Rectal smooth muscle tissue (tissue), 1 donor: ENCODE measurements around the gene PTAFR.

Source experiments
- H3K27ac ChIP-seq: one replicate; pipeline ENCODE4 v1.7.0; 2013; ENCODE audit warnings: low read depth, low read length, inconsistent platforms
- H3K27me3 ChIP-seq: one replicate; pipeline ENCODE4 v1.7.0; 2013; ENCODE audit warnings: low read length; ENCODE audit not compliant: control insufficient read depth, insufficient read depth
- H3K36me3 ChIP-seq: one replicate; pipeline ENCODE4 v1.7.0; 2013; ENCODE audit warnings: low read length; ENCODE audit not compliant: control insufficient read depth, insufficient read depth
- H3K4me1 ChIP-seq: one replicate; pipeline ENCODE4 v1.7.0; 2013; ENCODE audit warnings: low read length; ENCODE audit not compliant: control insufficient read depth, insufficient read depth
- H3K4me3 ChIP-seq: one replicate; pipeline ENCODE4 v1.7.0; 2013; ENCODE audit warnings: low read length
- H3K9ac ChIP-seq: one replicate; pipeline ENCODE4 v1.7.0; 2013; ENCODE audit warnings: low read length

The PTAFR gene

DNA sequence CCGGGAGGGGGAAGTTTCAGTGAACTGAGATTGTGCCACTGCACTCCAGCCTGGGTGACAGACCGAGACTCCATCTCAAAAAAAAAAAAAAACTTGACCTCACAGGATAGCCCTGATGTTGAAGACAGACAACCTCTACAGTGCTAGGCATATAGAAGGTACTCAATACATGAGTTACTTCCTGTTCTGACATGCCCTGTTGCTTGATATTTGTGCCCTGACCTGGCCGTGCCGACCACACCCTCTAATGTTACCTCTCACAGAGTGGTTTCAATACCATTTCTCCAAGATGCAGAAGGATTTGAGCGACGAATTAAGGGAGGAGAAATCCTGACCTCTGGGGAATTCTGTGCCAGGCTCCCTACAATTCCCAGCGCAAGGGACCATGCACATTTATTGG is 5.2 kb downstream of the PTAFR start:
- Histone ChIP-seq H3K9ac (no peak overlapping the region), H3K4me3 (no peak overlapping the region), H3K27ac (no peak overlapping the region), H3K4me1 (no peaks in the 10 kb centered on the region), H3K27me3 (no peaks in the 10 kb centered on the region), H3K36me3 (no peaks in the 10 kb centered on the region)

DNA sequence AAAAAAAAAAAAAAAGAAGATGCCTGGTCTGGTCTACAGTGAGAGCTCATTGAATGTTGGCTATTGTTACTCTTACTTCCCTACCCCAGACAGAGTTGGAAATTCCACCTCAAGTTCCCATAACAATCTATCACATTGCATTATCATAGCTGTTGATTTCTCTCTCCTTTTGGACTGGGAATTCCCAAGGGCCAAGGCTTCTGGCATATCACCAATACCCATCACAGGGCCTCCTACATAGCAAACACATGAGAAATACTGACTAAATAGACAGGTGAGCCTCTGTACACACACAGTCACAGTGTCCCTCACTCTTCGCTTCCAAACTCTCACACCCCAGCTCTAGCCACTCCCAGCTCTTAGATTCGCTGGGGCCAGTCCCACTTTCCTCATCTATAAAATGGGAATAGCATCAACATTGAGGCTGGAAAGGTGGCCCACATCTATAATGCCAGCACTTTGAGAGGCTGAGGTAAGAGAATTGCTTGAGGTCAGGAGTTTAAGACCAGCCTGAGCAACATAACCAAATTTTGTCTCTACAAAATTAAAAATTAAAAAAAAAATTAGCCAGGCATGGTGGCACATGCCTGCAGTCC is 6.4 kb downstream of the PTAFR start:
- no peak overlapping the region for H3K27ac ChIP-seq
- no peaks in the 10 kb centered on the region for H3K36me3 ChIP-seq
- H3K27me3 ChIP-seq: no peaks in the 10 kb centered on the region
- H3K4me1 ChIP-seq: no peaks in the 10 kb centered on the region
- H3K9ac ChIP-seq: no peak overlapping the region
- H3K4me3 ChIP-seq: no peak overlapping the region

DNA sequence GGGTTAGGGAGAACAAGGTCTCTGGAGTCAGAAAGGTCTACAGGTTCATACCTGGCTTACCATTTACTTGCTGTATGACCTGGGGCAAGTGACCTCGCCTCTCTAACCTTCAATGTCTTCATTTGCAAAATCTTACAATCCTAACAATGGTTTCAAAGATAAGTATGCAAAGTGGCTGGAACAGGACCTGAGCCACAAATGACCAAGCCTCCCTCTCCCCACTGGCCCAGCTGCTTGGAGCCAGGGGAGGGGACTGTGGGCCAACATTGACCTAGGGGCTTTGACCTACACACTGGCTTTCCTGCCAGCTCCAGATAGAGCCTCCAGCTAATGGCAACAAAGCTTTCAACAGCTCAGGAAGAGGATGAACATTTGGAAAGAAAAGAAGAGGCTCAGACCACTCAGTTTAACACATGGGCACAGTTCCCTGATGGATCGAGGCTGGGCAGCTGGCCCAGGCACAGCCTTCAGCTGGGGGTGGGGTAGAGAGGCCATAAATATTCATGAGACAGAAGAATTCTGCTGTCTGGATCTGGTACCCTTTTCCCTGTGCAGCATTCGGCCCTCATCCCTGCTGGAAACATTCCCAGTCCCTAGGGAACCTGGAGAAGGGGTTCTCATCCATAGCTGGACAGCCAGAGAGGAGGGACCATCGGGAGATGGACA is 12.9 kb downstream of the PTAFR start:
- Histone ChIP-seq H3K27ac (no peak overlapping the region), H3K36me3 (no peaks in the 10 kb centered on the region), H3K4me3 (no peak overlapping the region), H3K27me3 (no peaks in the 10 kb centered on the region), H3K4me1 (no peaks in the 10 kb centered on the region), H3K9ac (no peak overlapping the region)

DNA sequence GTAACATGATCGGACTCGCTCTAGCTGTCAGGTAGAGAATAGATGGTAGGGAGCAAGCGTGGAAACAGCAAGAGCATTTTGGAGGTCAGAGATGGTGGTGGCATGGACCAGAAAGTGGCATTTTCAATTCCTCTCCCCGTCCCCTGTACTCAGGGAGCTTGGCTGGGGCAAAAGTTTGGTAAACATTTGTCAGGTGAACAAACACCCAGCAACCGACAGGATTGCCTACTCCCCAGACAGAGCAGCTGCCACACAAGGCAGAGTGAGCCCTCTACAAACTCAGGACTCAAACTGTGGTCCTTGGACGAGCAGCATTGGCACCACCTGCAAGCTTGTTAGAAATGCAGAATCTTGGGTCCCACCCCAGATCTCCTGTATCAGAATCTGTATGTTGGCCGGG is 14.3 kb downstream of the PTAFR start:
- no peaks in the 10 kb centered on the region for H3K4me1 ChIP-seq
- no peaks in the 10 kb centered on the region for H3K36me3 ChIP-seq
- H3K4me3 ChIP-seq: no peak overlapping the region
- no peaks in the 10 kb centered on the region for H3K27me3 ChIP-seq
- H3K27ac ChIP-seq: no peak overlapping the region
- no peak overlapping the region for H3K9ac ChIP-seq

DNA sequence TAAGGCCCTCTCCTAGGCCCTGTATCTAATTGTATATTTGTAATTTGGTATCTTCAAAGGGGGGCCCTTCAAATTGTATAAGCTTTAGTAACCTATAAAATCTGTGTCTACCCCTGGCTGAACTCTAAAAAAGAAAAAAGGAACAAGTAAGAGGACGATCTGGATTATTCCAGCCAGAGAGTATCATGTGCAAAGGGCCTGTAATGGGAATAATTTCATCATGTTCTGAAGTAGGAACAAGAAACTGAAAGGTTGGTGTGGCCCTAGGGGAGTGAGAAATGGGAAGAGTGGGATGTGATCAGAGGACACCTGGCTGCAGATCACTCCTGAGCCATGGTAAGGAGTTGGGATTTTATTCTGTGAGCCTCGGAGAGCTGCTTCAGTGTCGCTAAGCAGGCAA is 14.7 kb downstream of the PTAFR start:
- Histone ChIP-seq H3K27ac (no peak overlapping the region), H3K9ac (no peak overlapping the region), H3K36me3 (no peaks in the 10 kb centered on the region), H3K4me3 (no peak overlapping the region), H3K27me3 (no peaks in the 10 kb centered on the region), H3K4me1 (no peaks in the 10 kb centered on the region)

DNA sequence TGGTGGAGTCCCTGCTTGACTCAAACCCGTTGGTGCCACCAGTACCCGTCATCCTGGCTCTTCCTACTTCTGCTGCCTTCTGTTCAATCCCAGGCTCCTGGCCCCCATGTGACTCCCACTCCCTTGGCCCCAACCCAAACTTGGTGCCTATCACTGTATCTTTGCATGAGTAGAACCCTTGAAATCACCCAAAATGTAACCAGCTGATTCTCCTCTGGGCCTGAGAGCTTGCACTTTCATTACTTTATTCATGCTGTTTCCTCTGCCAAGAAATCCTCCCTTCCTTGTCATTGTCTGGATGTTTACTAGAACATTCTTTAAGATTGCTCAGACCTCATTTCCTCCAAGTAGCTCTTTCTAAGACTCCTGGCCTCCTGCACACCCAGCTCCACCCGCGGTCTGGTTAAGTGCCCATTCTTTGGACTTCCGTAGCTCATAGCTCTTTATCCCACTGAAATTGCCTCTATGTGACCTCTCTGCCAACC is 15.7 kb downstream of the PTAFR start:
- Histone ChIP-seq H3K9ac (no peak overlapping the region), H3K27ac (no peak overlapping the region)

DNA sequence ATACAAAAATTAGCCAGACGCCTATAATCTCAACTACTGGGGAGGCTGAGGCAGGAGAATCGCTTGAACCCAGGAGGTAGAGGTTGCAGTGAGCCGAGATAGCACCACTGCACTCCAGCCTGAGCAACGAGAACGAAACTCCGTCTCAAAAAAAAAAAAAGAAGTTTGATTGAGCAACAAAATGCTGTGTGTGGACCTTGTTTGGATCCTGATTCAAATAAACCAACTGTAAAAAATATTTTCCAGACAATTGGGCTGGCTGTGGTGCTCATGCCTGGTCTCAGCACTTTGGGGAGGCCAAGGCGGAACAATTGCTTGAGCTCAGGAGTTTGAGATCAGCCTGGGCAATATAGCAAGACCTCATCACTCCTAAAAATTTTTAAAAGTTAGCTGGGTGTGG is 16.8 kb downstream of the PTAFR start:
- H3K4me3 ChIP-seq: no peak overlapping the region
- no peaks in the 10 kb centered on the region for H3K36me3 ChIP-seq
- no peaks in the 10 kb centered on the region for H3K4me1 ChIP-seq
- H3K27me3 ChIP-seq: no peaks in the 10 kb centered on the region
- no peak overlapping the region for H3K9ac ChIP-seq
- H3K27ac ChIP-seq: no peak overlapping the region

More for the DNA sequence above, 15.7 kb downstream of the PTAFR start:
- Histone ChIP-seq H3K27me3 (no peaks in the 10 kb centered on the region), H3K4me3 (no peak overlapping the region), H3K4me1 (no peaks in the 10 kb centered on the region), H3K36me3 (no peaks in the 10 kb centered on the region)

DNA sequence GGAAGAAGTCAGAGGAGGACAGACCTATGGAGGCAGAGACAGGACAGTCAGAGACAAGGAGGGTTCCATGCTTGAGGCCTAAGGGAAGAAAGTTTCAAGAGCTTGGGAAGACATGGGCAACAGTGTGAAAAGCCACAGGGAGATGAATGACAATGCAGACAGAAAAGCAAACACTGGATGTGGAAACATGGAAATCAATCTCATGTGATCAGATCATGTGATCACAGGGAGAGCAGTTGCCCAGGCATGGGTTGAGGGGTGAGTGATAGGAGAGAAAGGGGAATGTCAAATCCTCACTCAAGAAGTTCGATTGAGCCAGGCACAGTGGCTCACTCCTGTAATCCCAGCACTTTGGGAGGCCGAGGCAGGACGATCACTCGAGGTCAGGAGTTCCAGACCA is 17.2 kb downstream of the PTAFR start:
- Histone ChIP-seq H3K36me3 (no peaks in the 10 kb centered on the region), H3K9ac (no peak overlapping the region), H3K27ac (no peak overlapping the region), H3K4me3 (no peak overlapping the region), H3K27me3 (no peaks in the 10 kb centered on the region), H3K4me1 (no peaks in the 10 kb centered on the region)

DNA sequence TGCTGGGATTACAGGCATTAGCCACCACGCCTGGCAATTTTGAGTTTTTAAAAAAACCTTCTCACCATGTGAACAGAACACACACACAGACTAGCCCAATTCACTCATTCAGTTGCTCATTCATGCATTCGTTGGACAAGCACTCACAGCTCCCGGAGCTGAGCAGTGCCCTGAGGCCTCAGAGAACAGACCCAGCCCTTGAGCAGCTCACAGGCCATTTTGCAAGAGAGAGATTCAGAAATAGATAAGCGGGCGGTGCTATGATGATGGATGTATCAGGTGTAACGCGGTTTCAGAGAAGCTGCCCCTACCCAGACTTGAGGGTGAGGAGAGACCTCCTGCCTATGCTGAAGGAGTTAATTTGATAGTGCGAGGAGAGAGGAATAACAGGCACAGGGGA is 18.6 kb downstream of the PTAFR start:
- Histone ChIP-seq H3K36me3 (no peaks in the 10 kb centered on the region), H3K27me3 (no peaks in the 10 kb centered on the region), H3K27ac (no peak overlapping the region), H3K9ac (no peak overlapping the region), H3K4me3 (no peak overlapping the region), H3K4me1 (no peaks in the 10 kb centered on the region)

DNA sequence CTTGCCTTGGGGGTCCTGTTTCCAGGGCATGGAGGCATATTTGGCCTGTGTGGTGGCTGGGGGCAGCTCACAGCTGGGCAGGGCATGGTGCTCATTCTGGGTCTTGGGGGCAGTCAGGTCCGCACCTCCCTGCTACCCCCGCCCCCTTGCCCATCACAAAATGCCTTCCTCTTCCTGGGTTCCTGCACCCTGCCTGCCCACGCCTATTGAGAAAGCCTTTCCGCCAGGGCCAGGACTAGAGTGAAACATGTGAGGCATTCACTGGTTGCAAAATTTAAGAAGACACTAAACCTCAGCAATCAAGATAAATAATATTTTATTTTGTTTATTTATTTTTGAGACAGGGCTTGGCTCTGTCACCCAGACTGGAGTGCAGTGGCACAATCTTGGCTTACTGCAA is 19.7 kb downstream of the PTAFR start:
- Histone ChIP-seq H3K4me1 (no peaks in the 10 kb centered on the region), H3K9ac (no peak overlapping the region), H3K27me3 (no peaks in the 10 kb centered on the region), H3K27ac (no peak overlapping the region), H3K36me3 (no peaks in the 10 kb centered on the region), H3K4me3 (no peak overlapping the region)

DNA sequence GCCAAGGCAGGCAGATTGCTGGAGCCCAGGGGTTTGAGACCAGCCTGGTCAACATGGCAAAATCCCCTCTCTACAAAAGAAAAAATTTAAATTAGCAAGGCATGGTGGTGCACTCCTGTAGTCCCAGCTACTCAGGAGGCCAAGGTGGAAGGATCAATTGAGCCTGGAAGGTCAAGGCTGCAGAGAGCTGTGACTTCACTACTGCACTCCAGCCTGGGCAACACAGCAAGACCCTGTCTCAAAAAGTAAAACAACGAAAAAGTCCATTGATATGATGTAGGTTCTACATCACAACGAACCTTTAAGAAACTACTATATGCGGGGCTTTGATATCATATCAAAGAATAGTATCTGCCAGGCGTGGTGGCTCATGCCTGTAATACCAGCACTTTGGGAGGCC is 20.9 kb downstream of the PTAFR start:
- Histone ChIP-seq H3K36me3 (no peaks in the 10 kb centered on the region), H3K9ac (no peak overlapping the region), H3K27me3 (no peaks in the 10 kb centered on the region), H3K4me1 (no peaks in the 10 kb centered on the region), H3K27ac (no peak overlapping the region), H3K4me3 (no peak overlapping the region)

DNA sequence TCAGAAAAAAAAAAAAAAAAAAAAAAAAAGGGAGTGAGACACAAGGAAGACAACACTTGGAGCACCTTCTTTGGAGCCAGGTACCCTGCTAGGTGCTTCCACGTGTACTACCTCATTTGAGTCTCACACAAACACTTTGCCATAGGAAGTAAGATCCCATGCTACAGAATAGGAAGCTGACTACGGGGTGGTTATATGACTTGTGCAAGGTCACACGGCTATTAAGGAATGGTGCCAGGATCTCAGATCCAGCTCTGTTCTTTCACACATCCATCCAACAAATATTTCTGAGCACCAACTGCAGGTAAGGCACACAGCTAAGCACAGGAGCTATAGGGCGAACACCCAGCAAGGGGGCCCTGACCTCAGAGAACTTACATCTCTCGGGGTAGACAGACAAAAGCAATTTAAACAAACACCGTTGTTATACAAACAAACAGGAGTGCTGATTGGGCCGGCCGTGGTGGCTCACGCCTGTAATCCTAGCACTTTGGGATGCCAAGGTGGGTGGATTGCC is 22.4 kb downstream of the PTAFR start:
- Histone ChIP-seq H3K9ac (no peak overlapping the region), H3K27me3 (no peaks in the 10 kb centered on the region), H3K36me3 (no peaks in the 10 kb centered on the region), H3K4me3 (no peak overlapping the region), H3K27ac (no peak overlapping the region), H3K4me1 (no peaks in the 10 kb centered on the region)
